ENCODE measurements around the gene ASB13.
"Not testable (repeated sequence)": the region's sequence is repeated elsewhere in the genome, so short reads cannot be mapped to it uniquely, and the experiment has no call there.

ASB13 gene

DNA sequence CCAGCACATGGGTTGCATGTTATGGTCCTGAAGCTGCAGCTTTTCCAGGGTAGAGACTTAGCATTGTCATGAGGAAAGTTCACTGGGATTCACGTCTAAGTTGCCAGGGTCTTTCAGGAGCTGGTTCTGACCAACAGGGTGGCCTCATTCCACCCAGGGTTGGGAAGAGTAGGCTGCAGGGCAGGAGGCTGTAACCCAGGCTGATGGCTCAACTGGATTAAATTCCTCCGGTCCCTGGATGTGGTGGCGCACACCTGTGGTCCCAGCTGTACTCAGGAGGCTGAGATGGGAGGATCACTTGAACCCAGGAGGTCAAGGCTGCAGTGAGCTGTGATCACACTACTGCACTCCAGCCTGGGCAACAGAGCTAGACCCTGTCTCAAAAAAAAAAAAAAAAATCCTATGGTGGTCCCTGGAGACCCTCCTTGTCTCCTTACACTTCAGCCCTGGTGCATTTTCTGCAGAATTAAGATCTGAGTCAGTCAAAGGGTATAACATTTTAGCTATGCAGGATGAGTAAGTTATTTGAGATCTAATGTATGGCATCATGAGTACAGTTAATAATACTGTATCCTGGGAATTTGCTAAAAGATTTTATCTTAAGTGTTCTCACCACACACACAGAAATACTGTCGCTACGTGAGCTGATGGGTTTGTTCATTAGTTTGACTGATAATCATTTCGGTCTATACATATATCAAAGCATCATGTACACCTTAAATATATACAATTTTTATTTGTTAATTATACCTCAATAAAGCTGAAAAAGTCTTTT lies 44.0 kb downstream of the ASB13 start:
- DNase-seq: no peak

DNA sequence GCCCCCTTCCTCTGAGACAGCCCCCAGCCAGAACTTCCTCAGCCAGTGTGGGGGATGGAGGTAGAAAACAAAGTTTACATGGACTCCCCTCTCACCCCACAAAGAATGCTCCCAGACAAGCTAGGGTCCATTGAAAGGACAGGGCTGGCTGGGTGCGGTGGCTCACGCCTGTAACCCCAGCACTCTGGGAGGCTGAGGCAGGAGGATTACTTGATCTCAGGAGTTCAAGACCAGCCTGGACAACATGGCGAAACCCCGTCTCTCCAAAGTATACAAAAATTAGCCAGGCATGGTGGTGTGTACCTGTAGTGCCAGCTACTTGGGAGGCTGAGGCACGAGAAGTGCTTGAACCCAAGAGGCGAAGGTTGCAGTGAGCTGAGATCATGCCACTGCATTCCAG lies 45.0 kb downstream of the ASB13 start:
- DNase-seq: not testable (repeated sequence)

- DNase-seq: no peak
Measured at GRCh38 chr10:5620966-5621365, 45.4 kb downstream of the ASB13 start.

DNA sequence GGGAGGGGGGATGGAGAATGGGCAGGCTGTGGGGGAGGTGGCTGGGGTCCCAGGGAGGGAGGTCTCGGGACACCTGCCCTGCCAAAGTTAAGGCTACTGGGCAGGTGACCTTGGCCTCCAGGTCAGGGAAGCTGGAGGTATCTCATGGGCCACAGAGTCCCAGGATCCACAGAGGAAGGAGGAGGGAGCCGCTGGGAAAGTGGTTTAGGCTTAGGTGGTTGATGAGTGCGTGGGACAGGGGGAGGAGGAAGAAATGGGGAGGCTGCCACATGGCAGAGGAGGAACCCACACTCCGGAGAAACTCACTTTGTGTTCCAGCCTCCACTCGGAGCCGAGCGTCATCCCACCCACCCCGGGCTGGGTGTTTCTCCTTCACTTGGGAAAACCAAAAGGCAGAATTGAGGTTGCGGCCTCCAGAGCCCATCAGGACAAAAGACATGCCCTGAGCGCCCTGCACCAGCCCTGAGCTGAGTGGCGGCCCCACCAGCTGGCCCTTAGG lies 46.1 kb downstream of the ASB13 start:
- DNase-seq: no peak

- no peak for DNase-seq
Measured at GRCh38 chr10:5619362-5620211, 46.8 kb downstream of the ASB13 start.

DNA sequence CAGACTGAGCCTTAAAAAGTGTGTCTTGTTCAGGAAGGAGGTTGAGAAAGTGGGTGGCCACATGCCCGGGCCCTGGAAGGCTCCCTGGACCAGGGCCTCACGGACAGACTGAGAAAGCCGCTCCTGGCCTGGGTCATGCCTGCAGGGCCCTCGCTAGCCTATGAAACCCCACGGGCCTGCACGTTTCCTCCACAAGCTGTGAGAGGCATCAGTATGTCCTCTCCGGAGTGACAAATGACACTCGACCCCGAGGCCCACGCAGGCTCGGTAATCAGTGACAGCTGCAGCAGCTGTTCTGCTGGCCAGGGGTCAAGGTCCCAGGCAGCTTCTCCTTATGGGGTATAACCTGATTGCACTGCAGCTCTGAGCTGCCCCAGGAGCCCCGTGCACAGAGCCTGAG lies 47.6 kb downstream of the ASB13 start:
- DNase-seq: no peak

- no peak for DNase-seq
Measured at GRCh38 chr10:5618042-5618441, 48.4 kb downstream of the ASB13 start.

GRCh38 chr10:5617521-5617920 lies 48.9 kb downstream of the ASB13 start:
- DNase-seq: no peak

DNA sequence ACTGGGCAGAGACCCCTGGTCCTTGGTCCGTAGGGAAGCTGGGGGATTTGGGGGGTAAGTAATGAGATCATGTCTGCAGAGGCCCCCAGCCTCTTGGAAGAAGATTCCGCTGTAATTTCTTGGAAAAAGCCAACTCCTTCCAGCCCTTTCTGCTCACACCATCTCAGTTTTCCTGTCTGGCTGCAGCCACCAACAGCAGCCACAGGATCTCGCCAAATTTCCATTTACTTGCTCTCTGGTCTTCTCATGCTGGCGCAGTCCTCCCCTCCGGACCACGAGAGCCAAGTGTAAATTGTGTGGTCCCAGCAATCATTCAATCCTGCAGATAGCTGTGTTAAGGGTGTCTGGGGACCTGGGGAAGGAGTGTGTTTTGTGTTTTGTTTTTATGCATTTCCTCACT lies 49.6 kb downstream of the ASB13 start:
- no peak for DNase-seq

DNA sequence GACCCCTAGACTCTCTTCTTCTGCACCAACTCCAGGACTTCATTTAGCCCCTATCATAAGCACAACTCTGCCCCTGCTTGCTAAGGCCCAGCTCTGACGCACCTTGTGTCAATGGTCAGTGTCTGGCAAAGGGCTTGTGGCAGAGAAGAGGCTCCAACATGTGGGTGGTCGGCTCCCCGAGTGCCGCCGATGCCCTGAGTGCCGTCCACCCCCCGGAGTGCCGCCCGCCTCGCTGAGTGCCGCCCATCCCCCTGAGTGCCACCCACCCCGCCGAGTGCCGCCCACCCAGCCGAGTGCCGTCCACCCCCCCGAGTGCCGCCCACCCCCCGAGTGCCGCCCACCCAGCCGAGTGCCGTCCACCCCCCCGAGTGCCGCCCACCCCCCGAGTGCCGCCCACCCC lies 50.3 kb downstream of the ASB13 start:
- no peak for DNase-seq

GRCh38 chr10:5615316-5615715 lies 51.1 kb downstream of the ASB13 start:
- no peak for DNase-seq

DNA sequence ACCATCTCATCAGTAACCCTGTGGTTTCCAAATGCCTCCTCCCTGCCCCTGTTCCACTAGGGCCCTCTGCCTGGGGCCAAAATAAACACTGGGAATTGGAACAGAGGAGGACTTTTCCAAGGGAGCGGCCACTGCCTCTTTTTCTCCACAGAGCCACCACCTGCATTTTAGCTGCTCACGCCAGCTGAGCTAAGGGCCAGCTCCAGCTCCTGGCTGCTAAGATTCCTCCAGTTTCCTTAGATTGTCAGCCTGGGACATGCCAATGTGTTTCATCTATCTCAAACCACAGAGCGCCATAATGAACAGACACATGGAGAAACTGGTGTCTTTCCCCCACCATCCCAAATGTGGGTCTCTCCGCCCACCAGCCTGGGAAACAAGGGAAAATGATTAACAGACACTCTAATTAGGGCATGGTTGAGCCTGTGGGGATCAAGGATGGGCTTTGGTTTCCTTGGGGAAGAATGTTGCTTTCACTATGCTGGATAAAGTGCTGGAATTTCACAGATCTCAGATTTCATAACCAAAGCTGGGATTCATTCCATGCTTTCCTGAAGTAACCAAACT lies 52.2 kb downstream of the ASB13 start:
- no peak for DNase-seq

GRCh38 chr10:5613481-5614154 lies 52.8 kb downstream of the ASB13 start:
- DNase-seq: no peak

- DNase-seq: no peak
Measured at GRCh38 chr10:5611899-5612680, 54.3 kb downstream of the ASB13 start.

- DNase-seq: no peak
Measured at GRCh38 chr10:5609952-5610616, 56.3 kb downstream of the ASB13 start.

- no peak for DNase-seq
Measured at GRCh38 chr10:5608608-5609220, 57.7 kb downstream of the ASB13 start.

DNA sequence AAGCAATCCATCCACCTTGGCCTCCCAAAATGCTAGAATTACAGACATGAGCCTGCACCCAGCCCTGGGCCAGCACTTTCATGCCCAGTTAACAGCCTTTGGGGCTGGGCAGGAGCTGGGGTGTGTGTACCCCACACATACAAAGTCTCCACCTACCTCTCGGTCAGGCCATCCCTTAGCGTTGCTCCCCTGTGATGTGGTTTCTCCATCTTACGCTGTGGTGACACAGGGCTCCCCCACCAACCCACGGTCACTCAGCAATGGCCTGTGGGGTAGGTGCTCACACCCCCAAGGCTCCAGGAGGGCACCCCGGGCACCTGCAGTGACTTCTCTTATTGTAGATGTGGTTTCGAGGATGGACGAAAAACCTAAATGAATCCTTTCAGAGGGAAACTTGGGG lies 58.8 kb downstream of the ASB13 start:
- DNase-seq: no peak

DNA sequence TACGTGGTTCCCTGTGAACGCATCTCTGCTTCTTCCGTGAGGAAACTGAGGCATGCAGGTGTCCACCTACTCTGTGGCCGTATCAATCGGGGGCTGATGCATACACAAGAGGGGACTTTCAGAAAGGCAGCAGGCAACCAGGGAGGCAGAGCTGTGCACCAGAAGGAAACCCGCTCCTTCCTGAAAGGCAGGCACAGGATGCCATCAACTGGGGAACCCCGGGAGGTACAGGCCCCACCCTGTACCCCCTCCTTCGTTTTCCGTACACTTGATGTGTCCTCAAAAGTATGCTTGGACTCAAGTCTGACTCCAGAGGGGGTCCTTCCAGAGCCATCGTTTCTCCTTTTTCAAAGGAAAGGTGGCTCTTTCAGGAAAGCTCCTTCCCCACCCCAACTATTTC lies 59.5 kb downstream of the ASB13 start:
- no peak for DNase-seq

DNA sequence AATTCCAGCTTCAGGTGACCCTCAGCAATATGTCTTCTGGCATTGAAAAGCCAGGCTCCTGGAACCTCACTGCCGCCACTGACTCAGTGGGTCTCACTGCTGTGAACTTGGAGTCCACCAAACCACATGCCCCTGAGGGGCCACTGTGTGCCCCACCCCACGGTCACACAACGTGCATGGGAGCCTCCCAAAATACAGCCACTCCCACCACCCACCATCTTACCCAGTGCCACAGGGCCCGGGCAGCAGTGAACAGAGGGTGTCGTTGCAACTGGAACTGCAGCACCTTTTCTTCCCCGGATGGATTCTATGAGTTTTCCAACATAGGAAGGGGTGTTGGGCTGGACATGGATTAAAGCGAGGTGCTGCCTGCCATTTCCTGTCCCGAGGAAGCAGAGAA lies 60.1 kb downstream of the ASB13 start:
- no peak for DNase-seq

GRCh38 chr10:5604961-5605360 lies 61.4 kb downstream of the ASB13 start:
- DNase-seq: no peak

GRCh38 chr10:5604236-5604925 lies 62.0 kb downstream of the ASB13 start:
- no peak for DNase-seq
